ENCODE results near the gene STXBP1.
A peak's percentile ranks its signal among the peaks of the same experiment; 100 is the strongest.
"Not testable (repeated sequence)": the region's sequence is repeated elsewhere in the genome, so short reads cannot be mapped to it uniquely, and the experiment has no call there.

Gene STXBP1

DNA sequence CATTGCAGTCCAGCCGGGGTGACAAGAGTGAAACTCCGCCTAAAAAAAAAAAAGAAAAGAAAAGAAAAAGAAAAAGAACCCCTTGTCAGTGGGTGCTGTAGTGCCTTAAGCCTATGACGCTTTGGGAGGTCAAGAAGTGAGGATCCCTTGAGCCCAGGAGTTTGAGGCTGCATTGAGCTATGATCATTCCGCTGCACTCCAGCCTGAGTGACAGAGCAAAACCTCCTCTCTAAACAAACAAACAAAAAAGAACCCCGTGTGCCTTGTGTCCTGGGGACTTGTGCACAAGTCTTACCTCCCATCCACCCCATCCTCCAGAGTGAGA, 33.5 kb upstream of the STXBP1 start:
- no peak for DNase-seq (ENCODE audit: low spot score)

DNA sequence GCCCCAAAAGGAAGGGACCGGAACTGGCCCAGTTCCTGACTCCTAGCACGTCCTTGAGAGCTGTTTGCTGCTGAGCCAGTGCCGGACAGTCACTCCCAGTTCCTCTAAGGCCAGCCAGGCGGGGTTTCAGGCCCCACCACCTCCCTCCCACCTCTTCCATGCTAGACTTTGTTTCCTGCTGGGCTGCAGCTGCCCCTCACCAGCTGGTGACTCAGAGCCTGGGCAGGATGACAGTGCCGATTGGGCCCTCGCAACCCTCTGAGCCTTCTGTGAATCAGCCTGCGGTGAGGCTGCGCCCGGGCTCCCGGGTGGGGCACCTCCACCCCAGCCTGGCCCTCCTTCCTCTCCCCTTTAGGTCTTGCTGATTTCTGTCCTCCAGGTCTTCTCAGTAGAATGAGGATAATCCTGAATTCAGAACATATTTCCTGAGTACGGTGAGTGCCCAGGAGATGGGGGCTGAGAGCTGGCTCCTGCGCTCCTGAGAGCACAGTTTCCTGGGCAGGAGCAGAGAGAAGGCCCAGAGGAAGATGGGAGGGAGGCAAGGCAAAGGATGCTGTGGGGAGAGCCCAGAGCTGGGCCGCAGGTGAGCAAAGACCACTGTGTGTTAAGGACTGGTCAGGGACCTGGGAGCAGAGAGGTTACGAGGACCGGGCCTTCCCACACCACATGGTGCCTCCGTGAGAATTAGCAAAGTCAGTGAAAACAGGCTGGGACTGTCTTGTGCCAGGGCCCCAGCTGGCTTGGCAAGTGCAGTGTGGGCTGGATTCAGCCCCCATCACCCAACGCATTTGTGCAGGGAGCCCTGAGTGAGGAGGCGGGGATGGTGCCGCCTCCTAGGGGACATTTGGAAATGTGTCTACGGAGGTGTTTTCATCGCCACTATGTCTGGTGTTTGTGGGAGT, 32.9 kb upstream of the STXBP1 start:
- peak; percentile 100 for DNase-seq (ENCODE audit: low spot score)

DNA sequence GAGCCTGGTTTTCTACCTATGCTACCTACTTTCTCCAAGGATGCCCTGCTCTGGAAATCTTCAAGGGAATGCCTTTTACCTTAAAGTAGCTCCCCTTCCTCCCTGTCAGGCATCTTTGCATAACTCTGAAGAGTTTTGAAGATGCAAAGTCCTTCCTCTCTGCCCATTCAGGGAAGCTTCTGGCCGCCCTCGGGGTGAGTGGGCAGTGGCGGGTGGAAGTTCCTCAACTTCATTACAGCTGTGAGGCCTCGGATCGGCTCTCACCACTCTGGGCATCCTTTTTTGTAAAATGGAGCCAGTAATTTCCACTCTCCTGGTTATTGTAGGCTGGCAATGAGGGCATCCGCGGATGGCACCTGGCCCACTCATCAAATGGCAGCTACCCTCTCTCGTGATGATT, 31.7 kb upstream of the STXBP1 start:
- DNase-seq (ENCODE audit: low spot score): no peak

DNA sequence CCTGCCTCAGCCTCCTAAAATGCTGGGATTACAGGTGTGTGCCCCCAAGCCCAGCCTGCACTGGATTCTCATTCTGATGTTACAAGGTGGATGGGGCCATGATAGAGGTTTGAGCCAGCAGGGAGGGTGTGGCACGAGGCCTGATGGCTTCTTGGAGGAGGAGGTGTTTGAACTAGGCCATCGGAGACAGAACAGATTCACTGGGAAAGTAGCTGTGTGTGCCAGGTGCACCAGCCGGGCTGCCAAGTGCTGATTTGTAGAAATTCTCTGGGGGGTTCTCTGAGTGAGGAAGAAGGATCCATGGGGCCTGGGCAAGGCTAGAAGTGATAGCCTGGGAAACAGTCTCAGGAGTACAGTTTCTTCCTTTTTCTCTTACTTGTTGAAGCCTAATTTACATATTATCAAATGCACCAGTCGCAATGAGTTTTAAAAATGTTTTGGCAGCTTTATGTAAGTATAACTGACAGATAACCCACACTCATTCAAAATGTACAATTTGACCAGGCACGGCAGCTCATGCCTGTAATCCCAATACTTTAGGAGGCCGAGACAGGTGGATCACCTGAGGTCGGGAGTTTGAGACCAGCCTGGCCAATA, 31.1 kb upstream of the STXBP1 start:
- no peak for DNase-seq (ENCODE audit: low spot score)

DNA sequence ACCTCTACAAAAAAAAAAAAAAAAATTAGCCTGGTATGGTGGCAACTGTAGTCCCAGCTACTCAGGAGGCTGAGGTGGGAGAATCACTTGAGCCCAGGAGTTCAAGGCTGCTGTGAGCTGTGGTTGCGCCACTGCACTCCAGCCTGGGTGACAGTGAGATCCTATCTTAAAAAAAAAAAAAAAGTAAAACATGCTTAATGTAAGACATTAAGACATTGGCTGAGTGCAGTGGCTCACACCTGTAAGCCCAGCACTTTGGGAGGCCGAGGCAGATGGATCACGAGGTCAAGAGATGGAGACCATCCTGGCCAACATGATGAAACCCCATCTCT, 27.6 kb upstream of the STXBP1 start:
- not testable (repeated sequence) for DNase-seq (ENCODE audit: low spot score)

DNA sequence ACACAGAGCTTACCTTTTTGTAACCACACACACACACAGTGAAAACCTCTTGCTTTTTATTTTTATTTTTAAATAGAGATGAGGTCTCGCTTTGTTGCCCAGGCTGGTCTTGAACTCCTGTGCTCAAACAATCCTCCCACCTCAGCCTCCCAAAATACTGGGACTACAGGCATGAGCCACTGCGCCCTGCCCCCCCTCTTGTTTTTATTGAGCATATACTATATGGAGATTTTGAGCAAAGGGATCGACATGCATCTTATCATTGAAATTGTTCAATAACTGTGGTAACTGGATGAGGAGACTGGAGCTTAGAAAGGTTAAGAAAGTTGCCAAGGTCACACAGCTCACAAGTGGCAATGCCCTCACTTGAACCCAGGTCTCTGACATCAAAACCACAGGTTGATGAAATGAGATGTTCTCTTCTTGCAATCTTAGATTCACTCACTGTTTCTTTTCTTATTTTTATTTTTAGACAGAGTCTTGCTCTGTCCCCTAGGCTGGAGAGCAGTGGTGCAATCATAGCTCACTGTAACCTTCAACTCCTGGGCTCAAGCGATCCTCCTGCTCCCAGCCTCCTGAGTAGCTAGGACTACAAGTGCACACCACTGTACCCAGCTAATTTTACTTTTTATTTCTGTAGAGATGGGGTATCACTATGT, 26.8 kb upstream of the STXBP1 start:
- no peak for DNase-seq (ENCODE audit: low spot score)

DNA sequence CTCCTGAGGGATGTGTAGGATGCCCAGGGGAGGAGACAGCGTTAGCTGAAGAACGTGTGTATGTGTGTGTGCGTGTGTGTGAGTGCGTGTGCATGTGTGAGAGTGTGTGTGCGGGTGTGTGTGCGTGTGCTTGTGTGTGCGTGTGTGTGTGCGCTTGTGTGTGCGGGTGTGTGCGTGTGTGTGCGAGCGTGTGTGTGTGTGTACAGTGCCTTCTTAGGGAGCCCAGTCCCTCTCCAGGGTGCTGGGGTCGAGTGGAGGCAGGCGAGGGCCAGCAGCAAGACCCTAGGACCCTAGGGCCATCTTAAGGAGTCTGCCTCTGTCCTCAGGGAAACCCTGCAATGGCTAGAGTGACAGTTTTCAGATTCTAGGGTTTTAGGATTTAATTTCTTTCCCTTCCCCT, 26.0 kb upstream of the STXBP1 start:
- no peak for DNase-seq (ENCODE audit: low spot score)

DNA sequence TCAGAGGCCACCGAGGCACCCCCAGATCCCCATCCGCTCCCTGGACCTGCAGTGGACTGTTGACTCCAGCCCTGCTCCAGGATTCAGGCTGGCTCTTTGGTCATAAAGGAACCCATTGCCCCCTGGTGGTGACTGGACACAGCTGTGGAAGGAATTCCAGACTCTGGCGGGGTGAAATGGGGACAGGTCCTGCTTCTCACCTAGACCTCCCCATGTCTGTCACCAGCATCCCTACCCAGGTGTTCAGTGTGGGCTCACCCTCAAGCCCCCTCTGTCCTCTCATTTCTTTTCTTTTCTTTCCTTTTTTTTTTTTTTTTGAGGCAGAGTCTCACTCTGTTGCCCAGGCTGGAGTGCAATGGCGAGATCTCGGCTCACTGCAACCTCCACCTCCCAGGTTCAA, 25.5 kb upstream of the STXBP1 start:
- DNase-seq (ENCODE audit: low spot score): peak; percentile 89

DNA sequence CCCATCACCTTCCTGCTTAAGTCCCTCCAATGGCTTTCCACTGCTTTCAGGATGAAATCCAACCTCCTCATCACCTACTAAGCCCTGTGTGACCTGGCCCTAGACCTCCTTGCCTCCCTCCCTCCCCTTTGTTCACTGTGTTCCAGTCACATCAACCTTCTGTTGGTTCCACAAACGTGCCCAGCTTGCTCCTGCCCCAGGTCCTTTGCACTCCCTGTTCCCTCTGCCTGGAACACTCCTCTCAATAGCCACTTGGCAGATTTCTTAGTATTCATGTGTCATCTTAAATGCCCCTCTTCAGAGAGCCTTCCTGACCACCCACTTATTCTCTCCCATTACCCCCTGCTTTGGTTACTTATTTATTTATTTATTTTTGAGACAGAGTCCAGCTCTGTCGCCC, 24.1 kb upstream of the STXBP1 start:
- no peak for DNase-seq (ENCODE audit: low spot score)

DNA sequence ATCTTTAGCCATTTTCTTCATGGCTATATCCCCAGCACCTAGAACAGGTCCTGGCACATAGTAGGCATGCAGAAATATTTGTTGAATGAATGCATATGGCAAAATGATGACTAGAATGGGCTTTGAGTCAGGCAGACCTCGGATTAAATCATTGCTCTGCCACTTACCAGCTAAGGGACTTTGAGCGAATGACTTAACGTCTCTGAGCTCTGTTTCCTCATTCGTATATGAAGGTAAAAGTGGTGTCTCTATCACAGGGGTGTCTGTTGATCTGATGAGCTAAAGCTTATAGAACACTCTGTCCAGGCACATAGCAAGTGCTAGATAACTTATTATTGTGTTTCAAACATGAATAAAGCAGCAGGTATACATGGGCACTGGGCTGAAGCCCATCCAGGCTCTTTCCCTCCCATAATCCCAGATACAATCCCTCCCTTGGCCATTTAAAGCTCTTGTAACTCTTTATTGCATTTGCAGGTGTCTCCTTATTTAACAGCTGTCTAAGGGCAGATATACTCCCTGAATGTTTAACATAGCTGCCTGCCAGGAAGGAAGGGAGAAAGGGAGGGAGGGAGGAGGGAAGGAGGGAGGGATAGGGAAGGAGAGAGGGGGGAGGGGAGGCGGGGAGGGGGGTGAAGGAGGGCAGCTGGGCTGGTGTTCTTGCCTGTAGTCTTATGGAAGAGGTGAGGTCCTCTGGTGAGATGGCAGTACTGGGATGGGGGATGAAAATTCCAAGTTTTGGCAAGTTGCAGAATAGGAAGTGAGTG, 23.2 kb upstream of the STXBP1 start:
- DNase-seq (ENCODE audit: low spot score): no peak

DNA sequence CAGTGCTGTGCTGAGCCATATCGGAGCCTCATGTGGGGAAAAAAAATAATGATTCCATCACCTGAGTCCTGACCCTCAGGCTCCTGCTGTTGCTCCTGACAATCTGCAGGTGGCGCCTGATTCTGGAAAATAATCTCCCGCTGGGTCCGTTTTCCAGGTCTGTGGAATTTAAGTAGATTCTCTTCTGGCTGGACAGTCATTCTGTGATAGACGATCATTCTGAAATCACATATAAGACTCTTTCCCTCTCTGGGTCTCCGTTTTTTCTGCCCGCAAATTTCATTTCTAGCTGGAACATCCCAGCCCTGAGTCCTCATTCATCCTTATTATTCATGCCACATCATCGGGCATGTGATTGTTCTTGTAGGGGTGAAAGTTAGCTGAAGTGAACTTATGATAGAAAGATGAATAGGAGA, 22.1 kb upstream of the STXBP1 start:
- peak; percentile 90 for DNase-seq (ENCODE audit: low spot score)

DNA sequence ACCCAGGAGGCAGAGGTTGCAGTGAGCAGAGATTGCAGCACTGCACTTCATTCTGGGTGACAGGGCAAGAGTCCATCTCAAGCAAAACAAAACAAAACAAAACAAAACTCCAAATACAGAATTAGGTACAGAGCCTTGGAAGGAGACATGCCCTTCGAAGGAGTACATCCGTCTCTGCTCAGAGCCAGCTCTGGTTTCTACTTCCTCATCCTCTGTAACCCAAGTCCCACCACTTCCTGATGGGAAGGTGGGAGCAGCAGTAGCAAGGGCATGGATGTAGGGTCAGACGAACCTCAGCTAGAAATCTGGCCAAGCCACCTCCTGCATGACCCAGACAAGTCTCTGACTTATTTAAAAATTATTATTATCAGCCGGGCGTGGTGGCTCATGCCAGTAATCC, 16.5 kb upstream of the STXBP1 start:
- DNase-seq (ENCODE audit: low spot score): no peak

DNA sequence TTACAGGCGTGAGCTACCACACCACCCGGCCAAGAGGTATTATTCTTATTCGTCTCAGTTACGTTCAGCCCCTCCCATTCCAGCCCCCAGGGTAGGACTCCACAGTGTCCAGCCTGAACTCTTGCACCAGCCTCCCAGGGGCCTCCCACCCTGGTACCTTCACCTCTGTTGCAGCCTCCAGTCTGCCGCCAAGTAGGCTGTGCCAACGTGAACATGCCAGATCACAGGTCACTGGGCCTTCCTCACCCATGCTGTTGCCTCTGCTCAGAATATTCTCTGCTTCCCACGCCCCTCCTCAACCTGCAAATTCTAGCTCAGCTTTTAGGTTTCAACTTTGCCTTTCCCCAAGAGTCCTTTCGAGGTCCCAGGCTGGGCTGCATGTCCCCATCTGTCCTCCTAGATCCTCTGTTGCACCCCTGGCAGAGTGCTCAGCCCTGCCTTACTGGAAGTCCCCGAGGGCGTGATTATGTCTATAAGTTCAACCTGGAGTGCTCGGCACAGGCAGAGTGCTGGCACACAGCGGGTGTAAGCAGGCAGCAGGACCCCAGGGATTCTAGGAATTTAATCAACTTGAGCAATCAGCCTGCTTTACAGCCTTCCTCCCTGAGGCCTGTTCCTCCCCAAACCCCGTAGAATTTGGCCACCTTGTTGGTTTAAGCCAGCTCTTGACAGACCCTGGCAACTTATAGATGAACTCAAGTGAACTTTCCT, 13.1 kb upstream of the STXBP1 start:
- DNase-seq (ENCODE audit: low spot score): no peak

DNA sequence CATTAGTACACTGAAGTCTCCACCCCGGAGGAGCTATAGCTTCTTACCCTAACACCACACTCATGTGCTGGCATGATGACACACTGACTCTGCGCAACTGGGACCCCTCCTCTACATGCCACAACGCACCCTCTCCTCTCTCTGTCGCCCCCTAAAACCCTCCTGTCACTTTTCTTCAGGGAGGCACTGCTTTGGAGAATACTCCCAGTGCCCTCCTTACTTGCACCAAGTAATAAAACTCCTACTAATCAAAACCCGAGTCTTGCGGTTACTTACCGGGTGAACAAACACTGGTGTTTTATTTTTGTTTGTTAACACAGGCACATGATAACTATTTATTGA, 12.6 kb upstream of the STXBP1 start:
- no peak for DNase-seq (ENCODE audit: low spot score)

DNA sequence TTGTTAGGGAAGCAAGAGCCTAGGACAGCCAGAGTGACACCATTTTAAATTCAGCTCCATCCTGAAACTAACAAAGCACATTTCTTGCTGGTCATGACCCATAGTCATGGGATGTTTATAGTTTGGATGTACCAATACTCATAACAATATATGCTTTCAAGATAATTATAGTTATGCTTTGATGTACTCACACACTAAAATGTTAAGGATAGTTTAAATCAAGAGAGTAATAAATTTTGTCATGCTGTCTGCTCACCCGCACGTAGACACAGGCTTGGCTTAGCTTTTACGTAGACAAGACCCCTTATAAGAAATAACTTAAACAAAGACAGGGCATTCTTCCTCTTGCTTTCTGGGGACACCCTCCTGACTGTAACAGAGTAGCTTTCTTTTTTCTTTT, 8.9 kb upstream of the STXBP1 start:
- no peak for DNase-seq (ENCODE audit: low spot score)

DNA sequence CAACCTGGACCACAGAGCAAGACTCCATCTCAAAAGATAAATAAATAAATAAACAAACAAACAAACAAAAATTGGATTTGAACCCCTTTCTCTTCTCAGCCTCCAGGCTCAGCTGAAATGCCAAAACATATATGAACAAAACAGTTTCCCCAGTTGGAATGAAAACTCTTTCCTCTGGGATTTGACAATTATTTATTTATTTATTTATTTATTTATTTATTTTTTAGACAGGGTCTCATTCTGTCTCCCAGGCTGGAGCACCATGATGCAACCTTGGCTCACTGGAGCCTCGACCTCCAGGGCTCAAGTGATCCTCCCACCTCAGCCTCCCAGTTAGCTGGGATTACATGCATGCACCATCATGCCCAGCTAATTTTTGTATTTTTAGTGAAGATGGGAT, 6.0 kb upstream of the STXBP1 start:
- no peak for DNase-seq (ENCODE audit: low spot score)

DNA sequence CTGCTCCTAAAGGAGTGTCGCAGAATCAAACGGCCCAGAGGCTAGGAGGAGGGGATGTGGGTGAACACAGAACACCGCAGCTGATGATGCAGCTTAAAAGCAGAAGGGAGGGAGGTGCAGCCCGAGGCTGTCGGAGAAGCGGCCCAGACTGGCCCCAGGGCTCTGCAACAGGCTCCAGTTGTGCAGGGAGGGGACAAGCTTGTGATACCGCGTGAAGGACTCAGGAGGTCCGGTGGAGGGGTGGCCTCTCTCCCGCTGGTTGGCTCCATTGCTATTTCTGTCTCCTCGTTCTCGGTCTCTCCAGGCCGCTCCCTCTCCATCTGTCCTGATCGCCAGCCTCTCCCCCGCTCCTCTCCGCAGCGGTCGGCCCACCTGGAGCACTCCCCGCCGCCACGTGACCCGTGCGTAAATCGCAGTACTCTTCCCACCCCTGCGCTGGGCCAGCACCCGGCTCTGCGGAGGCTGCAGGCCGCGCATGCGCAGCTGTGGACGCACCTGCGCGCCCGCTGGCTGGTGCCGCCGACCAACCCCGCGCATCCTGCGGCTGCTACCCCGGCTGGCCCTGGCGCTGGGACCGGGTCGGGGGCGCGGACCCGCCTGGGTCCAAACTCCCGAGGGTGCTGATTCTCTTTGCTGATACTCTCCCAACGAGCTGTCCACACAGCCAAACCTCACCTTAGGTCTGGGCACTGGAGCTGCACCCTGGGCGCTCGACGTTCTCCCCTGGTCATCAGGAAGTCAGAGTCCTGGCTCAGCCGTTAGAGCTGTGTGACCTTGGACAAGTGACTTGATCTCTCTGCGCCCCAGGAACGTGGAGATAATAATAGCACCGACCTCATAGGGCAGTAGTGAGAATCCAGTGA, 3.7 kb upstream of the STXBP1 start:
- peak; percentile 90 for DNase-seq (ENCODE audit: low spot score)

DNA sequence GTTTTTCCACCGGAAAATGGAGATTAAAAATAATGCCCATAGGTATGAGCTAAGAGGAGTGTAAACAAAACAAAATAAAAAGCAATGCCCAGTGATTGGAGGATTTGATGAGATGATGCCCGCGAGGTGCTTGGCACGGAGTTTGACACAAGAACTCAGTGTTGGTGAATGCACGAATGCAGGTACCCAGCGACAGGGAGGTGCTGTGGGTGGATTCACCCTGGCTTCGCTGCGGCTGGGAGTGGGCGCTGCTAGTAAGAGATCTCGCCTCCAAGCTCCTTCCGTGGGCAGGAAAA, 526 bp upstream of the STXBP1 start:
- no peak for DNase-seq (ENCODE audit: low spot score)

DNA sequence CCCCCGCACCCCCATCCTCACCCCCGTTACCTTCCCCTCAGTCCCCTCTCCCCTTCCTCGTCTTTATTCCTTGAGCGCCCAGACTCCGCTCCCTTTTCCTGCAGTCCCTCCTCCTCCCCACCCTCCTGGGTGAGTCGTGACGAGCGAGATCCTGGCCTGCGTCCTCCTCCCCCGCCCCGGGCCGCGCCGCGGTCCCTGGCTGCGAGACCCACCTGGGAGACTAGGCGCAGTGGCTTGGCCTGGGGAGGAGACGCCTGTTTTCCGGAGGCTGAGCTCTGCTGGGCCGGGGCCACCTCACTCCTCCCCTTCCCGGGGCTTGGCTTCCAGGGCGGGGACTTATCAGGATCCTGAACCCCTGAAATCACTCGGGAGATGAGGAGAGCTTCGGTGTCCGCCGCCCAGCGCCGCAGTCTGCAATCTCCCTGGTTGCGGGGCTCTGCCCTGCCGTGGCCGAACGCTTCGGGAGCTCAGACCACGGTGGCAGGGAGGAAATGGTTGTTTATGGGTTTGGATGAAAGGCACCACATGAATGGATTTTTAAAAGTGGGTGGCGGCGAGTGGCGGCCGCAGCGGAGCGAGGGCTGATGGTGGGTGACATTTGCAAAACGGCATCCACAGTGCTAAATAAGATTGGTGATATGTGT, 984 bp downstream of the STXBP1 start:
- peak; percentile 87 for DNase-seq (ENCODE audit: low spot score)

DNA sequence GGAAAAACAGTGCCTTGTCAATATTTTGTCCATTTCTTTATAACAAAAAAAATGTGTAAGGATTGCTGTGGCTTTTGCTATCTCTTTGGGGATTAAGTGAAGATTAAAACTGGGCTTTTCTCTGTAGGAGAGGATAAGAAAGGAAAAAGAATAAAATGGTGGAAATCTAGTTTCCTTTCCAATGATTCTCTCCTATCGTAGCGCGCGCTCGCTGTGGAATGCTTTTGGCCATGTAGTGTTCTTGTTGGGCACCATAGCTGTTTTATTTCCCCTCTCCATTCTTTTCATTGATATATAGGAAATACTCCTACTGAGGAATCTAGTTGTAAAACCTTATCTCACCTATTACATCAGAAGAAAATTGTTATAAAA, 1.5 kb downstream of the STXBP1 start:
- no peak for DNase-seq (ENCODE audit: low spot score)

DNA sequence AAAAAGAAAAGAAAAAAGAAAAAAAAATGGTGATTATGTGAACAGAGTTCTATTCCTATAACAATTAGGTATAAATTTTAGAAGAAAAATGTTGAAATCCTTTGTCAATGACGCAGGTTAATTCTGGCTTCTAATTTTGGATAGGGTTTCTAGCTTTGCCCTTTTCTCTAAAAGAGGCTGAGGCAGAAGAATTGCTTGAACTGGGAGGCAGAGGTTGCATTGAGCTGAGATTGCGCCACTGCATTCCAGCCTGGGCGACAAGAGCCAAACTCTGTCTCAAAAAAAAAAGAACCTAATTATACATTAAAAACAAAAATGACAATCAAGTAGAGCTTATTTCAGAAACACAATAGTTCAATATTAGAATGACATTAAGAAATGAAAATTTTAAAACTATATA, 2.9 kb downstream of the STXBP1 start:
- DNase-seq (ENCODE audit: low spot score): no peak
